HepG2 (cell line): Measurements from ENCODE around the gene TOMM7. TPM values are rescaled to one million over a fixed set of nuclear protein-coding genes. Genes with fewer than 3 reads are reported as not detected.

Experiments
- DBP ChIP-seq: sonication (generic); formaldehyde crosslinking; IDR thresholded peaks from 2 replicates; pipeline ENCODE4 v1.4.0; 2020; ENCODE audit warnings: missing genetic modification reagents; ENCODE audit errors: not compliant biosample characterization
- FUBP1 ChIP-seq: sonication (generic); formaldehyde crosslinking; IDR thresholded peaks from 2 replicates; pipeline ENCODE4 v1.5.1; 2020; ENCODE audit warnings: missing genetic modification reagents, mild to moderate bottlenecking, borderline replicate concordance
- GATAD1 ChIP-seq: IDR thresholded peaks from 2 replicates; pipeline ENCODE4 v1.6.1; 2016; ENCODE audit warnings: missing genetic modification reagents, missing compliant biosample characterization
- HES4 ChIP-seq: sonication (generic); formaldehyde crosslinking; IDR thresholded peaks from 2 replicates; pipeline ENCODE4 v1.9.0; 2021; ENCODE audit warnings: mild to moderate bottlenecking, missing genetic modification reagents, borderline replicate concordance
- KAT2B ChIP-seq: fragments of 150-350 bp; IDR thresholded peaks from 2 replicates; pipeline ENCODE4 v1.6.1; 2014; ENCODE audit warnings: low read depth, low read length, borderline replicate concordance
- KMT2A ChIP-seq: sonication (generic); formaldehyde crosslinking; IDR thresholded peaks from 2 replicates; pipeline ENCODE4 v1.4.0; 2020; ENCODE audit warnings: missing genetic modification reagents
- POLR2AphosphoS5 ChIP-seq: IDR thresholded peaks from 2 replicates; pipeline ENCODE4 v1.6.1; 2012; ENCODE audit warnings: low read depth, low read length
- RARG ChIP-seq: sonication (generic); formaldehyde crosslinking; IDR thresholded peaks from 2 replicates; pipeline ENCODE4 v1.4.0; 2020; ENCODE audit warnings: low read depth, mild to moderate bottlenecking, missing genetic modification reagents
- SETDB1 ChIP-seq: sonication (generic); formaldehyde crosslinking; IDR thresholded peaks from 2 replicates; pipeline ENCODE4 v1.5.1; 2020; ENCODE audit warnings: missing genetic modification reagents, mild to moderate bottlenecking, borderline replicate concordance
- SMAD3 ChIP-seq: sonication (generic); formaldehyde crosslinking; IDR thresholded peaks from 2 replicates; pipeline ENCODE4 v1.4.0; 2020; ENCODE audit warnings: missing genetic modification reagents
- SRSF9 ChIP-seq: fragments of 200-400 bp; formaldehyde crosslinking; IDR thresholded peaks from 2 replicates; pipeline ENCODE4 v1.6.1; 2018; ENCODE audit warnings: borderline replicate concordance, mild to moderate bottlenecking, low read depth, low read length; ENCODE audit not compliant: insufficient read depth, poor library complexity, severe bottlenecking
- TBX3 ChIP-seq: fragments of 450-650 bp; IDR thresholded peaks from 2 replicates; pipeline ENCODE4 v1.6.1; 2017; ENCODE audit warnings: antibody characterized with exemption, mild to moderate bottlenecking, inconsistent platforms, borderline replicate concordance
- TCF7 ChIP-seq: sonication (generic); IDR thresholded peaks from 2 replicates; pipeline ENCODE4 v1.6.1; 2016; ENCODE audit warnings: antibody characterized with exemption, low read depth
- ZNF318 ChIP-seq: sonication (generic); formaldehyde crosslinking; IDR thresholded peaks from 2 replicates; pipeline ENCODE4 v1.4.0; 2020; ENCODE audit warnings: mild to moderate bottlenecking, missing genetic modification reagents
- ZNF331 ChIP-seq: sonication (generic); formaldehyde crosslinking; IDR thresholded peaks from 2 replicates; pipeline ENCODE4 v1.4.0; 2020; ENCODE audit warnings: missing genetic modification reagents
- ZNF740 ChIP-seq: sonication (generic); formaldehyde crosslinking; IDR thresholded peaks from 2 replicates; pipeline ENCODE4 v1.4.0; 2020; ENCODE audit warnings: missing genetic modification reagents
- polyA plus RNA-seq, 8 experiments: library from polyadenylated mRNA; depleted of rRNA in 3 of 8; stranded (reverse) in 7 of 8; unstranded in 1 of 8; fragments of >200 nt; fragmentation: Illumina TruSeq in 4 of 8; extraction: Trizol in 4 of 8; gene quantifications; 2 replicates each; pipeline versions ENCODE4 v1.2.1 to v1.2.3, GENCODE V29; 2011 to 2016; ENCODE audit warnings: low read depth in 4 of 8, missing spikeins in 1 of 8, mixed read lengths in 1 of 8; ENCODE audit not compliant: insufficient read depth in 1 of 8
- total RNA-seq, 5 experiments: library from RNA; depleted of rRNA; stranded (reverse); fragments of >200 nt; fragmentation: Illumina TruSeq; extraction: Trizol; gene quantifications; 2 replicates each; pipeline ENCODE4 v1.2.3, GENCODE V29; 2016; ENCODE audit warnings: low read depth in 1 of 5

The TOMM7 gene
- total and polyA plus RNA-seq, 2 of the 13 experiments (the other 11 are each of a cell fraction or from before 2014, with no cell fraction given) = 251 to 369 TPM

- TF ChIP-seq SMAD3 (CRISPR knock-in tag) (peak; percentile 95), RARG (CRISPR knock-in tag) (no peak), DBP (CRISPR knock-in tag) (no peak), KAT2B (no peak), SRSF9 (no peak), TBX3 (peak; percentile 64; the same call in 1 of the 2 replicates), FUBP1 (CRISPR knock-in tag) (no peak), KMT2A (CRISPR knock-in tag) (0 out of 2 replicates have a peak, but pooled peaks have one; percentile 14), ZNF331 (peak; percentile 78; the same call in 1 of the 2 replicates), TCF7 (peak; percentile 64), ZNF318 (no peak), HES4 (CRISPR knock-in tag) (no peak), POLR2AphosphoS5 (no peak), SETDB1 (CRISPR knock-in tag) (no peak), GATAD1 (CRISPR knock-in tag) (peak; percentile 70; the same call in 1 of the 2 replicates), ZNF740 (CRISPR knock-in tag) (no peak)
Measured at GRCh38 chr7:22786290-22786932, 36.2 kb downstream of the TOMM7 start (continued).
